Kidney (tissue), 14 donors: ENCODE measurements around the gene PRDM10. TPM values are rescaled to one million over a fixed set of nuclear protein-coding genes. Genes with fewer than 3 reads are reported as not detected.
"Not testable (repeated sequence)": the region's sequence is repeated elsewhere in the genome, so short reads cannot be mapped to it uniquely, and the experiment has no call there.

ENCODE experiments used
- DNase-seq, 5 donors: peaks; one replicate each; pipeline ENCODE4 v3.0.0-alpha.2; 2013 to 2020
- FAIRE-seq: peaks from 2 replicates; lab custom pipeline; 2012; peaks lifted over from hg19 to GRCh38; lab: Jason Lieb, UNC
- H3K27ac ChIP-seq, 2 donors: one replicate each; pipeline ENCODE4 v1.7.0; 2013; ENCODE audit warnings: low read depth in 2 of 2, low read length in 2 of 2, inconsistent platforms in 1 of 2
- H3K27me3 ChIP-seq: one replicate; pipeline ENCODE4 v1.7.1; 2013; ENCODE audit warnings: low read length, inconsistent platforms; ENCODE audit not compliant: control insufficient read depth, insufficient read depth
- H3K36me3 ChIP-seq, 3 donors: one replicate each; pipeline versions ENCODE4 v1.7.0 to v1.7.1; 2013; ENCODE audit warnings: low read length in 3 of 3, control low read depth in 1 of 3, inconsistent platforms in 1 of 3; ENCODE audit not compliant: insufficient read depth in 3 of 3, control insufficient read depth in 2 of 3
- H3K4me1 ChIP-seq, 3 donors: one replicate each; pipeline versions ENCODE4 v1.7.0 to v1.7.1; 2013; ENCODE audit warnings: low read length in 3 of 3, inconsistent platforms in 1 of 3, low read depth in 1 of 3; ENCODE audit not compliant: control insufficient read depth in 2 of 3, insufficient read depth in 2 of 3
- H3K4me3 ChIP-seq, 3 donors: one replicate each; pipeline versions ENCODE4 v1.7.0 to v1.8.1; 2013; ENCODE audit warnings: low read length in 3 of 3, control low read depth in 1 of 3, inconsistent platforms in 1 of 3
- H3K9ac ChIP-seq, 3 donors: one replicate each; pipeline versions ENCODE4 v1.7.0 to v1.7.1; 2013; ENCODE audit warnings: low read length in 3 of 3, control low read depth in 1 of 3, inconsistent platforms in 1 of 3
- H3K9me3 ChIP-seq, 3 donors: one replicate each; pipeline versions ENCODE4 v1.7.0 to v1.7.1; 2013; ENCODE audit warnings: low read length in 3 of 3, control low read depth in 1 of 3, inconsistent platforms in 1 of 3; ENCODE audit not compliant: control insufficient read depth in 2 of 3, insufficient read depth in 1 of 3
- CTCF ChIP-seq: IDR thresholded peaks from 3 replicates; pipeline ENCODE4 v1.5.1; 2012; ENCODE audit warnings: mild to moderate bottlenecking, moderate library complexity, borderline replicate concordance; ENCODE audit not compliant: insufficient read depth; ENCODE audit errors: extremely low read depth
- intact Hi-C: fragments of 100-400 bp; cut with DNase I; formaldehyde crosslinking; loops from one replicate; pipeline ENCODE4 v1.11.1; 2022
- polyA plus RNA-seq: library from polyadenylated mRNA; stranded (reverse); fragments of 350-450 nt; fragmentation: Illumina TruSeq; extraction: RNeasy Lipid Tissue Mini Kit (QIAGEN cat#74804); gene quantifications from one replicate; pipeline ENCODE4 v1.2.3, GENCODE V29; 2014; ENCODE audit warnings: low read depth, low replicate concordance; ENCODE audit not compliant: insufficient read depth
- total RNA-seq: library from RNA; stranded (reverse); fragmentation: NEBNext Ultra II Directional; extraction: Animal tissue kit (Norgen Biotek cat#: 25700); gene quantifications from one replicate; pipeline ENCODE4 v1.2.1, GENCODE V29; 2021
- donor health status: control.
- donor health status: control.
- donor health status: control.
- donor health status: control.
- donor health status: control.
- donor health status: DM: yes; HTN: yes; CAD: no.
- donor health status: Normal renal cell carcinoma (clear cell type).

PRDM10 gene
- total and polyA plus RNA-seq, 2 donors from 2014 or later: 1.5 to 8.0 TPM

GRCh38 chr11:129880311-129880710 is 122.3 kb downstream of the PRDM10 start:
- no peak overlapping the region for H3K27ac ChIP-seq
- FAIRE-seq (no peak), DNase-seq (no peak)
- intact Hi-C loops: no loop called here
- TF ChIP-seq CTCF: no peak
- no peaks in the 10 kb centered on the region for H3K4me1 ChIP-seq
- no peaks in the 10 kb centered on the region for H3K9me3 ChIP-seq
- no peak overlapping the region for H3K4me3 ChIP-seq
- H3K36me3 ChIP-seq: peaks cover 12 to 87% (median 79%) of the 10 kb centered on the region in 3 donors
- H3K27me3 ChIP-seq: no peaks in the 10 kb centered on the region
- no peak overlapping the region for H3K9ac ChIP-seq

- H3K27ac ChIP-seq: no peak overlapping the region
- intact Hi-C loops: no loop called here
- no peaks in the 10 kb centered on the region for H3K4me1 ChIP-seq
- peaks cover 6 to 86% (median 59%) of the 10 kb centered on the region in 3 donors for H3K36me3 ChIP-seq
- H3K27me3 ChIP-seq: no peaks in the 10 kb centered on the region
- H3K9me3 ChIP-seq: no peaks in the 10 kb centered on the region
- DNase-seq (no peak), FAIRE-seq (no peak)
- TF ChIP-seq CTCF: no peak
- no peak overlapping the region for H3K4me3 ChIP-seq
- H3K9ac ChIP-seq: no peak overlapping the region
Measured at GRCh38 chr11:129871914-129872313, 130.7 kb downstream of the PRDM10 start.

- H3K9me3 ChIP-seq, intact Hi-C loops: not testable (repeated sequence)
Measured at GRCh38 chr11:129868626-129869025, 134.0 kb downstream of the PRDM10 start.

GRCh38 chr11:129866311-129866710 is 136.3 kb downstream of the PRDM10 start:
- TF ChIP-seq CTCF: no peak
- Histone ChIP-seq H3K36me3 (peaks cover 10 to 67% (median 34%) of the 10 kb centered on the region in 3 donors), H3K9me3 (no peaks in the 10 kb centered on the region), H3K27me3 (no peaks in the 10 kb centered on the region), H3K9ac (no peak overlapping the region), H3K4me1 (peaks cover 2 to 11% (median 7%) of the 10 kb centered on the region in 3 donors), H3K27ac (no peak overlapping the region), H3K4me3 (no peak overlapping the region)
- peak in 2 of 5 donors; percentile 61 for DNase-seq
- intact Hi-C loops: no loop called here
- FAIRE-seq: no peak

More at GRCh38 chr11:129868626-129869025, 134.0 kb downstream of the PRDM10 start:
- peaks cover 10 to 84% (median 51%) of the 10 kb centered on the region in 3 donors for H3K36me3 ChIP-seq
- H3K4me1 ChIP-seq, H3K9ac ChIP-seq, H3K27me3 ChIP-seq, H3K27ac ChIP-seq, DNase-seq, FAIRE-seq, H3K4me3 ChIP-seq: not testable (repeated sequence)
